HEK293T (cell line): ENCODE data around the gene GPR137C.

Source experiments
- CTCF ChIA-PET: fragments of 350-600 bp; formaldehyde crosslinking; extraction: SDS; loops from one replicate; lab custom pipeline; 2021; ENCODE audit warnings: antibody characterized with exemption, inconsistent platforms; lab: Yijun Ruan, JAX
- POLR2A ChIA-PET: fragments of 350-600 bp; formaldehyde crosslinking; extraction: SDS; loops from one replicate; lab custom pipeline; 2020; ENCODE audit warnings: antibody characterized with exemption, inconsistent platforms; lab: Yijun Ruan, JAX
- DNase-seq: peaks from one replicate; pipeline ENCODE4 v3.0.0; 2012; ENCODE audit warnings: mixed read lengths; ENCODE audit errors: extremely low spot score
- ARNT ChIP-seq: fragments of 450-650 bp; IDR thresholded peaks from 2 replicates; pipeline ENCODE4 v1.6.1; 2017; ENCODE audit warnings: mild to moderate bottlenecking
- BHLHE40 ChIP-seq: fragments of 450-650 bp; IDR thresholded peaks from 2 replicates; pipeline ENCODE4 v1.6.1; 2016; ENCODE audit warnings: mild to moderate bottlenecking, moderate library complexity, borderline replicate concordance
- CTBP1 ChIP-seq: fragments of 450-650 bp; IDR thresholded peaks from 2 replicates; pipeline ENCODE4 v1.6.1; 2016; ENCODE audit warnings: borderline replicate concordance
- ELF4 ChIP-seq: fragments of 450-650 bp; IDR thresholded peaks from 2 replicates; pipeline ENCODE4 v1.6.1; 2017; ENCODE audit warnings: antibody characterized with exemption
- FOXA1 ChIP-seq: fragments of 450-650 bp; IDR thresholded peaks from 2 replicates; pipeline ENCODE4 v1.6.1; 2016; ENCODE audit warnings: mild to moderate bottlenecking
- FOXK2 ChIP-seq: fragments of 450-650 bp; IDR thresholded peaks from 2 replicates; pipeline ENCODE4 v1.6.1; 2016; ENCODE audit warnings: mild to moderate bottlenecking
- FOXM1 ChIP-seq: fragments of 450-650 bp; IDR thresholded peaks from 2 replicates; pipeline ENCODE4 v1.6.1; 2017; ENCODE audit warnings: mild to moderate bottlenecking, borderline replicate concordance
- HDGF ChIP-seq: fragments of 450-650 bp; IDR thresholded peaks from 2 replicates; pipeline ENCODE4 v1.6.1; 2017; ENCODE audit warnings: antibody characterized with exemption, borderline replicate concordance
- L3MBTL2 ChIP-seq: fragments of 450-650 bp; conservative IDR thresholded peaks from 2 replicates; pipeline ENCODE4 v1.6.1; 2016; ENCODE audit warnings: mild to moderate bottlenecking
- LEF1 ChIP-seq: fragments of 450-650 bp; IDR thresholded peaks from 2 replicates; pipeline ENCODE4 v1.6.1; 2017; ENCODE audit warnings: mild to moderate bottlenecking, borderline replicate concordance
- NFRKB ChIP-seq: fragments of 450-650 bp; IDR thresholded peaks from 2 replicates; pipeline ENCODE4 v1.6.1; 2016; ENCODE audit warnings: mild to moderate bottlenecking, moderate library complexity
- PKNOX1 ChIP-seq: fragments of 450-650 bp; IDR thresholded peaks from 2 replicates; pipeline ENCODE4 v1.6.1; 2016
- SP1 ChIP-seq: fragments of 450-650 bp; IDR thresholded peaks from 2 replicates; pipeline ENCODE4 v1.6.1; 2017
- SUZ12 ChIP-seq: fragments of 450-650 bp; IDR thresholded peaks from 2 replicates; pipeline ENCODE4 v1.6.1; 2016; ENCODE audit warnings: mild to moderate bottlenecking
- TARDBP ChIP-seq: fragments of 450-650 bp; IDR thresholded peaks from 2 replicates; pipeline ENCODE4 v1.6.1; 2016
- ZNF384 ChIP-seq: fragments of 450-650 bp; IDR thresholded peaks from 2 replicates; pipeline ENCODE4 v1.6.1; 2016

Gene GPR137C

GRCh38 chr14:52640137-52640536 lies 87.5 kb downstream of the GPR137C start:
- TF ChIP-seq PKNOX1 (no peak), LEF1 (no peak), L3MBTL2 (no peak), NFRKB (no peak), CTBP1 (no peak), FOXM1 (no peak), SUZ12 (no peak), FOXK2 (no peak), ARNT (no peak), HDGF (no peak), BHLHE40 (no peak), TARDBP (no peak), SP1 (no peak)
- DNase-seq, result no peak
- CTCF ChIA-PET, result no interaction called here
- POLR2A ChIA-PET, result no interaction called here

GRCh38 chr14:52641745-52642144 lies 89.1 kb downstream of the GPR137C start:
- CTCF ChIA-PET, result no interaction called here
- TF ChIP-seq L3MBTL2 (no peak), SP1 (no peak), FOXM1 (no peak), HDGF (no peak), CTBP1 (no peak), NFRKB (no peak), FOXA1 (no peak), TARDBP (no peak), FOXK2 (no peak)
- DNase-seq, result no peak
- POLR2A ChIA-PET, result no interaction called here

GRCh38 chr14:52649511-52649910 lies 96.9 kb downstream of the GPR137C start:
- POLR2A ChIA-PET, result no interaction called here
- DNase-seq, result no peak
- CTCF ChIA-PET, result interaction anchor here (0.7 kb wide), 1 partner anchor 18 kb away, joined by 3 read pairs; no protein-coding TSS in a partner anchor
- TF ChIP-seq LEF1, result no peak

GRCh38 chr14:52650774-52651173 lies 98.1 kb downstream of the GPR137C start:
- ChIA-PET CTCF (interaction anchor here (0.6 to 1.2 kb wide), 3 partner anchors 21 to 280 kb away, joined by 3 to 4 read pairs (median 3); no protein-coding TSS in a partner anchor), POLR2A (no interaction called here)
- peak; percentile 30 for DNase-seq
- TF ChIP-seq ZNF384, result no peak
- TF ChIP-seq SUZ12, result no peak
- TF ChIP-seq HDGF, result no peak
- no peak for TF ChIP-seq LEF1
- TF ChIP-seq FOXA1, result no peak
- no peak for TF ChIP-seq ARNT
- no peak for TF ChIP-seq SP1
- no peak for TF ChIP-seq TARDBP
- no peak for TF ChIP-seq L3MBTL2
- TF ChIP-seq ELF4, result no peak
- no peak for TF ChIP-seq NFRKB

- POLR2A ChIA-PET, result no interaction called here
- TF ChIP-seq SUZ12 (no peak), FOXK2 (no peak), ARNT (no peak), LEF1 (no peak), CTBP1 (no peak), FOXA1 (no peak), SP1 (no peak), ZNF384 (no peak), TARDBP (no peak), FOXM1 (no peak), NFRKB (no peak)
- CTCF ChIA-PET, result no interaction called here
- DNase-seq, result no peak
Observed at GRCh38 chr14:52656905-52657304, 104.3 kb downstream of the GPR137C start.

GRCh38 chr14:52660325-52660724 lies 107.7 kb downstream of the GPR137C start:
- no peak for DNase-seq
- ChIA-PET POLR2A (no interaction called here), CTCF (no interaction called here)
- no peak for TF ChIP-seq FOXA1
- no peak for TF ChIP-seq SP1
- no peak for TF ChIP-seq HDGF
- TF ChIP-seq FOXM1, result no peak

- DNase-seq, result no peak
- CTCF ChIA-PET, result no interaction called here
- TF ChIP-seq PKNOX1 (no peak), NFRKB (no peak), TARDBP (no peak), ELF4 (no peak), SUZ12 (no peak), FOXA1 (no peak), HDGF (no peak), LEF1 (no peak), CTBP1 (no peak), FOXK2 (no peak), L3MBTL2 (no peak), ARNT (no peak), SP1 (no peak), ZNF384 (no peak), BHLHE40 (no peak), FOXM1 (no peak)
- POLR2A ChIA-PET, result no interaction called here
Observed at GRCh38 chr14:52660832-52661231, 108.2 kb downstream of the GPR137C start.
